Kidney tubule cell (primary cell): ENCODE data around the gene STK32C.

Experiments used
- DNase-seq: peaks from one replicate; pipeline ENCODE4 v3.0.0-alpha.2; 2018; ENCODE audit warnings: low spot score

STK32C gene

GRCh38 chr10:132265890-132266496 is 41.8 kb downstream of the STK32C start:
- no peak for DNase-seq

GRCh38 chr10:132264966-132265889 is 42.5 kb downstream of the STK32C start:
- DNase-seq: no peak

- no peak for DNase-seq
Observed at GRCh38 chr10:132264306-132264950, 43.3 kb downstream of the STK32C start.

GRCh38 chr10:132263866-132264265 is 43.9 kb downstream of the STK32C start:
- DNase-seq: no peak

GRCh38 chr10:132259702-132260482 is 47.9 kb downstream of the STK32C start:
- no peak for DNase-seq

GRCh38 chr10:132258423-132258822 is 49.3 kb downstream of the STK32C start:
- no peak for DNase-seq

- DNase-seq: no peak
Observed at GRCh38 chr10:132257907-132258306, 49.8 kb downstream of the STK32C start.

- DNase-seq: peak; percentile 25
Observed at GRCh38 chr10:132257271-132257670, 50.5 kb downstream of the STK32C start.

- DNase-seq: no peak
Observed at GRCh38 chr10:132256866-132257265, 50.9 kb downstream of the STK32C start.

GRCh38 chr10:132255489-132256344 is 52.0 kb downstream of the STK32C start:
- DNase-seq: no peak

- DNase-seq: no peak
Observed at GRCh38 chr10:132254841-132255240, 52.9 kb downstream of the STK32C start.

GRCh38 chr10:132253092-132253687 is 54.6 kb downstream of the STK32C start:
- no peak for DNase-seq

- no peak for DNase-seq
Observed at GRCh38 chr10:132252412-132252811, 55.3 kb downstream of the STK32C start.

GRCh38 chr10:132251928-132252327 is 55.8 kb downstream of the STK32C start:
- DNase-seq: no peak

- no peak for DNase-seq
Observed at GRCh38 chr10:132250481-132251475, 57.0 kb downstream of the STK32C start.

- no peak for DNase-seq
Observed at GRCh38 chr10:132249824-132250375, 57.9 kb downstream of the STK32C start.

- no peak for DNase-seq
Observed at GRCh38 chr10:132249226-132249724, 58.5 kb downstream of the STK32C start.

- DNase-seq: peak; percentile 58
Observed at GRCh38 chr10:132248455-132249225, 59.1 kb downstream of the STK32C start.
